ENCODE measurements around the gene CDC37L1. TPM values are rescaled to one million over a fixed set of nuclear protein-coding genes. Genes with fewer than 3 reads are reported as not detected.
A peak's percentile ranks its signal among the peaks of the same experiment; 100 is the strongest.

Gene CDC37L1
- polyA plus RNA-seq, 12 donors: 18.4 to 31.3 (median 27.7) TPM; not detected in 1

DNA sequence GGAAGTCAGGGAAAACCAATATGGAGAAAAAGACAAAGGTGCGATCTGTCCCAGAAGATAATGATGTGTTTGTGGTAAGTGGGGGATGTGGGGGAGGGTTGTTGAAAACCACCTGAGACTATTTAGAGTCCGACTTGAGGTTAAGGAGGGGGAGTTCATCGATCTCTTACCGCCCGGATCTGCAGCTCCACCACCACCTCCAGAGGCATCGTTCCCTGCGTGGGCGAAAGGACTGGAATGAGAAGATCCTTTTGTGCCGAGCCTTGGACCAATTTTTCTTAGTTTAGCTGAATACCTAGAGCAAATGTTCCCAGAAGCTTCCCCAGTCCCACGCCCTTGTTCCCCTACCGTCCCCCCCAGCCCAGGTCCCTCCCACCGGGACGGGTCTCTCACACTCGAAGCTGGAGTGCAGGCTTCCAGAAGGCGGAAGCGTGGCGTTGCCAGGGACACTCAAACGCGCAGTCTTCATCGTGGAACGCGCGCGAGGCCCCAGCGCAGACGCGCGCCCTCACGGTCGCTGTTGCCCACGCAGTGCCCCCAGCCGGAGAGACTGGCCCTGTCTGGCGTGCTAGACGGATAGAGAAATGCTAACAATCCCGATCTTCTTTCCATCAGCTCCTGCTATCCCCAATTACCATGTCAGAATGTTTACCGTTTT, 13.2 kb upstream of the CDC37L1 start, which contains the start of gene SPATA6L:
Gene SPATA6L (minus strand): TSS at position 439 of the 658 bp plus-strand sequence. CDS start 230 bp downstream, at position 209.
- DNase-seq: peak; percentile 75

DNA sequence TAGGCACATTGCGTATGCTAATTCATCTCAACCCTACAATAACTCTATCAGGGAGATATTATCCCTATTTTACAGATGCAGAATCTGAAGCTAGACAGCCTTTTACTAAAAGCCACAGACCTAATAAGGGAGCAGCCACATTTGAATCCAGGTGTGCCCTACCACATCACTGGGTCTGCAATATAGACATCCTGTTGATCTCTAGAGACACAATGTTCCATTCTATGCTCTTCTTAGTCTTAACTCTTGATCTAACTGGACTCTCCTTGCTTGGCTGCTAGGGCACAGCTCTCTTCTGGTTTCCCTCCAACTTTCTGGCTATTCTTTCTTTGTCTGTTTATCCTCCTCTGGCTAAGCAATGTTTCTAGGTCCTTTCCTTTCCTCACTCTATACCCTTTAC, 11.7 kb upstream of the CDC37L1 start:
- no peak for DNase-seq

DNA sequence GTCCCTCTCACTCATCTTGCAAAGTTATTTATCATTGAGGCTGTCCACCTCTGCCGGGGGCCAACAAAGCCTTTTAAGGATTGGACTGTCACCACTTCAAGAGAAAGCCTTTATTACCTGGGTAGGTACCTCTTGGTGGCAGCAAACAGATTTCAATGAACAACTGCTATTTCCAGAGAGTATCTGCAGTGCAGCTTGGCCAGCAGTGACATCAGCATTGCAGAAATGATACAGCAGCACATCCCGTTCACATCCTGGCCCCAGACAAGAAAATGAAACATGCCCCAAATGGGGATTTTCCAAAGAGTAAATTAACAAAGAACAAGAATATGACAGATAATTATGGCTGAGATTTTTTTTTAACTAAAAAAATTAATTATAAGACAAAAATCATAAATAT, 10.8 kb upstream of the CDC37L1 start:
- no peak for DNase-seq

DNA sequence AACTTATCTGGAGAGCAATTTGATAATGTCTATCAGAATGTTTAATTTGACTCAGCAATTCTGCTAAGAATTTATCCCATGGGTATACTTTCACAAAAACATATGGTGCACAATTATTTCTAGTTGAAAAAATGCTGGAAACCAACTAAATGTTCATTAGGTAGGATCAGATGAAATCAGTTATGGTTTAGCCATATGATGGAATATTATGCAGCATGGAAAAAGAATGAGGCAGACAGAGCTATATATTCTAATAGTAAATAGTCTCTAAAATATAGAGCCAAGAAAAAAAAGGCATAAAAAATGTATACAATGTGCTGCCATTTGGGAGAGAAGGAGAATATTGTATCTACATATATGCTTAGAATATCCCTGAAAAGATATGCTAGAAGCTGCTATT, 9.5 kb upstream of the CDC37L1 start:
- DNase-seq: no peak

DNA sequence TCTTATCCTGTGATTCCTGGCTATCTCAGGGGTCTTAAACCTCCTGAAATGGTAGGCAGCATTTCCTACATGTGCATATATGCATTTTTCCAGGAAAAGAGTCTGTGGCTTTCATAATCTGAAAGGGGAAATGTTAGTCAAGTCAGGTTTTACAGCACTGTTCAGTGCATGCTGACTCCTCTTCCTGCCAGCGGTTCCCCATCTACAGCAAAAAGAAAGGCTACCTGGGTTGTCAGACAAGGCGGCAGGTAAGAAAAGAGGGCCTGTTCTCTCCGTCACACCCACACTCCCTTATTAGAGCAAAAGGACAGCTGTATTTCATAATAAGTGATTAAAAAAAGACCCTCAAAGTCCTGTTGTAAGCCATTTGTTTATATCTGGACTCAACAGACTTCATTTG, 8.8 kb upstream of the CDC37L1 start:
- no peak for DNase-seq

DNA sequence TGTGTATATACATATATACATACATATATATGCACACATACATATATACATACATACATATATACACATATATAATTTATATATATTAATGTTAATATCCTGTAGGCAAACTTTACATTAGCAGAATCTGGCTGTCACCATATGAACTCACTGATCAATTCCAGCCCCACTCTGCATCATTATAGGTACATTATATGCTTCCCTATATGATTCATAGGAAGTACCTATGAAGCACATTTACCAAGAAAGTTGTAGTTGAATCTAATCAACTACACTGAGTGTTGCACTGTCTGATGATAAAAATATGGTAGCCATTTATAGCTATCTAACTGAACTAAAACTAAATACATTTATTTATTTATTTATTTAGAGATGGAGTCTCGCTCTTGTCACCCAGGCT, 7.6 kb upstream of the CDC37L1 start:
- DNase-seq: no peak

DNA sequence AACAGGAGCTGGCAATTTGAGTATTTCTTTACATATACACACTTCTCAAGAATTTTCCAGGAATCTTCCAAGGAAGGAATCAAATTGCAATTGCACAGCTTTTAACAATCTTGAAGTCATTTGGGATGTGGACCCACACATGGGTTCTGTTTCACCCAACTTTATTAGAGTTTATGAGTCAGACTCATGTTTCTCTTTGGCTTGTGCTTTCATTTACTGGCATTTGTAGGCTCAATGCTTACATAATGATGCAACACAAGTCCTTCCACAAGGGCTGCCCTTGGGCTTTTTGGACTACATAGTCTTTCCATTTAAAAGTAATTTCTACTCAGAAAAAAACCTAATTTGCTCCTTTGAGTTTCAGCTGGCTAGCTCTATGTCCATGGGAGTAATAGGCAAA, 4.6 kb upstream of the CDC37L1 start:
- peak; percentile 18 for DNase-seq

DNA sequence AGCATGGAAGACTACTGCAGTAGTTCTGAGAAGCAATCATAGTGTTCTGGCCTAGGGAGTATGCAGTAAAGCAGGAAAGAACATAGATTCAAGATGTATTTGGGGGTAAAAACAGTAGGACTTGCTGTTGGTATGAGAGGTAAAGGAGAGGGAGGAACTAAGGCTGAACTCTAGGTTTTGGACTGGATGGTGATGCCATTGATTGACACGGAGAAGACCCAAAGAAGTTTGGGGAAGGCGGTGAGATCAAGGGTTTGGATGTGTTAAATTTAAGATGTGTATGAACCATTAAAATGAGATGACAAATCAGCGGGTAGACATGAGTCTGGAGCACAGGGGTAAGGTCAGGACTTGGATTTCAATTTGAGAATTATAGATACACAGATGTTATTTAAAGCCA, 2.0 kb upstream of the CDC37L1 start:
- no peak for DNase-seq

DNA sequence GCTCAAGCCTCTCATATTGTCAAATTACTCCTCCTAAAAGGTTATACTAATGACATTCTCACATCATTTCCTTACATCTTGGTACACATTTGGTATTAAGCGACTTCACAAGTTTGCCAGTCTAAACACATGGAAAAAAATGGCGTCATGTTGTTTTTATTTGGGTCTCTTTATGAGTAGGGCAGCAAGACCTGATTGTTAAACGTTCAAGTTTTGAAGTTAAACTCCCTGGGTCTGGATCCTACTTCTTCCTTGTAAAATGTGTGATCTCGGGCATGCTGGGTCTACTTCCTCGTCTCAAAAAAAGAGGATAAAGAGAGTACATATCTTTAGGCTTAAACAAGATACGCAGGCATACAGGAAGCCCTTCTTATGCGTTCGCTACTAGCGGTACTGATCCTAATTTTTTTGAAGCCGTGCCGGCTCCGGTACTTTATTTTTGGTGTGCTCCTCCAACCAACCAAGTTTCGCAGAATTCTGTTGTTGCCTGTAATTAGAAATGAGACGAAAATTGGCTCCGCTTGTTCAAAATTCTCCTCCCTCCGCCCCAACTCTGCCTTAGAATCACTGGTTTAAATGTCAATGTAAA, 596 bp upstream of the CDC37L1 start:
- peak; percentile 66 for DNase-seq

DNA sequence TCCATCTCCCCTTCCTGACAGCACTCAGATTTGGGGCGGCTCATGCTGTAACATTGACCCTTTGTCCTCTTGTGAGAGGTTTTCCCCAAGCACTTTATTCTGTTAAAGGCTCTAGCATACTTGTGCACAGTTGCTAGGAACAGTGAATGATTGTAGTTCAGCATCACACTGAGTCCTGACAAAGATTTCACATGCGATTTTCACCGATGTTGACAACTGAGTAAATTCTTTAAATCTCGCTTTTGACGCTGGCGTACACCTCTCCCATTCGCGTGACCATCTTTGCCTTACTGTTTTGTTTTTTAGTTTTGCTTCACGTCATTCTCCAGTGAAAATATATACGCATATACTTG, 780 bp downstream of the CDC37L1 start:
- DNase-seq: peak; percentile 35

DNA sequence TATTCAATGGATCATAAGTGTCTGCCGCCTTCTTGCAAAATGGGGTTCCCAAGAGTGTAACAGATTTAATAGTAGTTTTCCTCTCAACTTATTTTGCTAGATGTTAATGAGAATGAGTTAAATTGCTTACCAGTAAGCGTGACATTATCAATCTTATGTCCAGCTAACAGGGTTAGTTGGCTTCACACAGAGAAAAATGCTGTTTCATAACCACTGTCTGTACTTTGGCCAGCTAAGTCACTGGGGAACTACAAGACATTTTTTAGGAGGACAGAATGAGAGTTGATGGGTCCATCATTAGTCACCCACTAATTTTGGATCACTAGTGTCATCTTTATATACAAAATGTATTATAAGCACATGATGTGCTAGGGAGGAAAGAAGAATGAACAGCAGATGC, 1.4 kb downstream of the CDC37L1 start:
- DNase-seq: no peak

DNA sequence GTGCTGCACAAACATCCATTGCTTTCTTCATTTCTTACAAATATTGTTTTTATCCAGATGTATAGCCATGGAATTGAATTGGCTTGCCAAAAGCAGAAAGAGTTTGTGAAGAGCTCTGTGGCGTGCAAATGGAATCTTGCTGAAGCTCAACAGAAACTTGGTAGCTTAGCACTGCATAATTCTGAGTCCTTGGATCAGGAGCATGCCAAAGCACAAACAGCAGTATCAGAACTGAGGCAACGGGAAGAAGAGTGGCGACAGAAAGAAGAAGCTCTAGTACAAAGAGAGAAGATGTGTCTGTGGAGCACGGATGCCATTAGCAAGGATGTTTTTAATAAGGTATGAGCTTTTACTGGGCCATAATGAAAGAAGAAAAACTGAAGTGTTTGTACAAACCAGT, 5.5 kb downstream of the CDC37L1 start:
- no peak for DNase-seq

DNA sequence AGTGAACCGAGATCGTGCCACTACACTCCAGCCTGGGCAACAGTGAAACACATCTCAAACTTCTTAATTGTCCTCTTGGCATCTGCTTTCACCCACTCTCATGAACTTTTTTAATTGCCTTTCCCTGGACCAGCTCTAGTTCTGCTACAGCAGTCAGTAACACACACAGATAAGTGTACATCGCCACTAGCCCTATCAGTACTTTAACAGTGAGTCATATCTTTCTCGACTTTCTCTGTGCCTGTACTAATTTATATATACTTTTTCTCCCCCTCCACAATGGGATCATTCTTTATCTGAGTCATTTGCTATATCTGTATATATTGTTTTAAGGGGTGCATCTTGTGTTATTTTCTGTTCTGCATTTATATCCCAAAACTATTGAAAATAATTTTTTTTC, 6.7 kb downstream of the CDC37L1 start:
- no peak for DNase-seq

DNA sequence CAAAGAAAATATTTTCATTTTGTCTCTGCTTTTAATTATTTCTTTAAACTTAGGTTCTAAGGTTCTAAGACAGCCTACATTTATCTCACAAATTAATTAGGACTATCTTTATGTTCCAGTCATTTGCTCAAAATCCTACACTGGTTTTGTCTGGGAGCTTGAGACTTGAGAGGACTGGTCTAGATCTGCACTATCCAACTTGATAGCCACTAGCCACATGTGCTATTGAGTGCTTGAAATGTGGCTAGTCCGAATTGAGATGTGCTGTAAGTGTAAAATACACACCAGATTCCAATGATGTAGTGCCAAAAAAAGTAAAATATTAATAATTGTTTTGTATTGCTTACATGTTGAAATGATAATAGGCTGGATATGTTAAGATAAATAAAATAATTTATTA, 7.2 kb downstream of the CDC37L1 start:
- DNase-seq: no peak

DNA sequence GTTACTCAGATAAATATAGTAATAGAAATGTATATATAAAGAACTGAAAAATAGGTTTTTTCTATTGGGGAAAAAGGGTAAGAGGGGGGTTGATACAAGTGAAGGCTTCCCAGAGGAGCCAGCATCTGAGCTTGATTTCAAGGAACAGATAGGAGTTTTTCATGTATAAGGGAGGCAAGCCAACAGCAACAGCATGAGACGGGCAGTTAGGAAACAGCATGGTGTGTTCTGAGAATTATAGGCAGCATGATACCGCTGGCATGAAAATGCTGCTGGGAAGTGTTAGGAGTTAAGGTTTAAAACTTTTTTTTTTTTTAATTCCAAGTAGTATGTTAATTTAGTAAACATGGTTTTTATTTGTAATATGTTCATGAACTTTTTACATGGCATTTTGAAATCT, 9.7 kb downstream of the CDC37L1 start:
- no peak for DNase-seq

DNA sequence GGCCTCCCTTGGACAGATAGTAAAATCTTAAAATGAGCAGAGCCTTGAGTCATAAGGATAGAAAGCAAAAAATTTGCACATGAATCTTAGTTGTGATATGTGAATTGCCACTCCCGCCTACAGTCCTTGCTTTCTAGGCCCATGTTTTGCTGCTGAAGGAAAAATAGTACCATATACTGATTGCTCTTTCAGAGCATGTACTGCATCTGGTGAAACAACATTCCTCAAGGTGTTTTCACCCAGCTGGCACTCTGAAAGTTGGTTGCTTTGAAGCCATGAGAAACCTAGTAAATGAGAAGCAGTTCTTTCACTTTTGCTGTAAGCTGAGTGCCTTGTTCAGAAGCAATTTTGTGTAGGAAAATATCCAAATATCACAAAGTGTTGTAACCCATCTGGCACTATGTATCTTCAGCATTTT, 10.3 kb downstream of the CDC37L1 start:
- DNase-seq: no peak

DNA sequence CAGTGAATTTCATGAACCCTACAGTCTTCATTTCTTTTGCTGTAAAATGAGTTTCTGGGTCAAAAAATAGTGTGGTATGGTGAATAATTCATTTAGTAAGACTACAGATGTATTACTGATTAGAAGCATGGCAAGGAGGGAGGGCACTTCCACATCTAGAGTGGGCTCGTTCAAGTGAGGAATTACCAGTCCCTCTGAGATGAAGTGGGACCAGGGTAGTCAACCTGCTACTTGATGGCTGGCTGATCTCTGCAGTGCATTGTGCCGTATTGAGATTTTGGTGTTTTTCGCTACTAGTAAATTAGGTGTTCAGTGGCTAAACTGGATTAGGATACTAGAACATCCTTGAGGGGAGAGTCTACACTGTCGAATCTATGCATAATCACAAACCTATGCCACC, 10.8 kb downstream of the CDC37L1 start:
- DNase-seq: no peak

DNA sequence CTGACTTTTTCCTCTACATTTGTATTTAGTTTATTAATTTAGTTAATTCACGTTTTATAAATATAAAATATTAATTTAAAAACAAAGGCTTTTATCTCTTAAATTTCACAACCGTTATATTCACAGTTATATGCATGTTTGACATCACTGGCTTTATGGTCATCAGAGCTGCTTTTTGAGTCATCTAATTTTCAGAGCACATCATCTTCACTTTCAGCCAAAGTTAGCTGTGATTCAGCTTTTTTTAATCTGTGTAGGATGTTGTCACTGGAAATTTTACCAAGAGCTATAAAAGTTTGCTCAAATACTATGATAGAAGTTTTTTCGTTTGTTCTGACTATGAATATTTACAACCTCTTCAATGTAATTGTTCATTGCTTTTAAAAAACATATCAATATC, 12.4 kb downstream of the CDC37L1 start:
- DNase-seq: no peak

DNA sequence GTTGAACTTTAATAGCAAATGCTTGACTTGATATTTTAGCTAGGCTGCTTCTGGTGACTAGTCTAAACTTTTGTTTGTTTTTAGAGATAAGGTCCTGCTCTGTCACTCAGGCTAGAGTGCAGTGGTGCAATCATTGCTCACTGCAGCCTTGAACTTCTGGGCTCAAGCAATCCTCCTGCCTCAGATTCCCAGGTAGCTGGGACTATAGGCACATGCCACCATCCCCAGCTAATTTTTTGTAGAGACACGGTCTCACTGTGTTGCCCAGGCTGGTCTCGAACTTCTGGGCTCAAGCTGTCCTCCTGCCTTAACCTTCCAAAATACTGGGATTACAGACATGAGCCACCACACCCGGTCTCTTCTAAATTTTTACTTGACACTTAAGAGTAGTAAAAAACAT, 20.7 kb downstream of the CDC37L1 start:
- no peak for DNase-seq

DNA sequence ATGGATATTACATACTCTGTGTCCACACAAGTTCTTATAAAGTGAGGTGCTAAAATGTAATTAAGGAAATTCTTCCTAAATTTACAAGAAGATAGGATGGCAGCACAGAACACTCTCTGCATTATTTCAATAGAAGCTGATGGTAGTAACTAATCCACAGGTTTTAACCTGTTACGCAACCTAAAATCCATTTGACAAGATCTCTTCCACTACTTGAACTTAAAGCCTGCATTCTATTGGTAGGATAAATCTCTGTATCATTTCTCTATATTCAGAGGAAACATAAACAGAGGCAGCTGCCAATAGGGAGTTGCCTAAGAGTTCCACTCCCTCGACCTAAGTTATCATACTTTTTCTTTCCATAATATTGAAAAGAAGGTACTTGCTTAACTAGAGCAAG, 21.6 kb downstream of the CDC37L1 start:
- no peak for DNase-seq

DNA sequence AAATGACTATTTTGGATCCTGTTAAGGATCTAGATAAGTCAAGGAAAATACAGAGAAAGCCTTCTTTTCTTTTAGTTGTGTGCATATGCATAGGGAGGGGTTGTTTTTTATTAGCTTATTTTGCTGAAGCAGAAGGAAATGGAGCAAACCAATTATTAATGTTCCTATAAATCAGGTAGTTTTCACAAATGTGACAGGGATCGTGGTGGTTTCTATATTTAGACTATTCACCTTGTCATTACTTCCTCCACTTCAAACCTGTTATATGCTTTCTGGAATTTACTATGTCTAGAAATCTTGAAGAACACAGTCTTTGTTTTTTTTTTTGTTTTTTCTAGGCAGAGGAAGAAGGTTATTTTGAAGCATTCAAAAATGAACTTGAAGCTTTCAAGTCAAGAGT, 22.2 kb downstream of the CDC37L1 start:
- no peak for DNase-seq

DNA sequence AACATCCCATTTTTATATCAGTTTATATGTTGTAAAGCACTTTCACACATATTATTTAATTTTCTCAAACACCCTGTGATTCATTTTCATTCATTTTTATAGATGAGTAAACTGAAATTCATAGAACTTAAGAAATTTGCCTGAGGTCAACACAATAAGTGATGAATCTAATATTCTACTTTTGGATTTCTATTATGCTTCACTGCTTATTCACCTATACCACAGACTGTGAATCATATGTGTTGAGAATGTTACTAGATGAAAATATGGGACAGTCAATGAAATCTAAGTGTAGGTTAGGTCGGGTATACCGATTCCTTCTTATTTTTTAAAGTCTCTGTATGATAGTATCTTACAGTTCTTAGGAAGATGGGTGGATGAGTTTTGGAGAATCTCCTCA, 24.8 kb downstream of the CDC37L1 start:
- DNase-seq: no peak

DNA sequence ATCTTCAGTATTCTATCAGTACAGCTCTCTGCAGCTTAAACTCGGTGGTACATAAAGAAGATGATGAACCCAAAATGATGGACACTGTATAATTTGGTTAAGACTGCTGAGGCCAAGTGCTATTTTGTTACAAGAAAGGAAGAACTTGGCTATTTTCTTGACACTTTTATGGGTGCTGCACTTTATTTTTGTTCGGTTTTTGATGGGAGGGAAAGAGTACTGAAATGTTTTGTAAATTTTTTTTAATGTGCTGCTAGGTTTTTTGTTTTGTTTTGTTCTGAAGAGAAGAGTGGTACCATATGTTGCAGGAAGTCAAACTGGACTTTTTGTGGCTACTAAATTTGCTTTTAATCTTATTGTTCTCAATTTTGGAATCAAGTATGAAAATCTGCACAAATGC, 26.7 kb downstream of the CDC37L1 start:
- DNase-seq: no peak

DNA sequence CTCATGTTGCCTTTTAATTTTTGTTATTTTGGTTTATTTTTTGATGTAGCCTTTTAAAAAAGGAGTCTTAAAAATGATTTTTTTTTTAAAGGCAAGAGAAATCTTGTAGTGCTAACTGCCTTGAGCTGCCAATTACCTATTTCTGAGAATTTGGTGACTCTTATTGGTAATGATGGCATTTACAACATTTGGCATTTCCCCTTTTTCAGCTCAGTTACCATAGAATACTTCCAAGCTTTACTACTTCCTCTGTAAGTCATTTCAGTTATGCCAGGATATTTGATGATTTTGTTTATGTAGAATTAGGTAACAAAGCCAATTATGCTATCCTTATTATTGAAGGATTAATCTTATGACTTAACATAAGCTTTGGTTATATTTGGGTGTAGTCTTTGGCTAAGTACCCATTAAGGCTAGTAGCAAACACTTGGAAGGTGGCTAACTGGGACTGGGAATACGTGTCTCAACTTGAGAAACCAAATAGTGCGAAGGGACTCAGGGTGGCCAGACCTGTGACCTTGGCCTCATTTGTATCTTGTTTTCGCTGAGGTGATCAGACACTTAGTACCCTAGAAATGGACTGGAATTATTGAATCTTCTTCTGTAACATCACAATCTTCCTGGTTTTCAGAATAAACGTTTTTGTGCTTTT, 27.7 kb downstream of the CDC37L1 start:
- no peak for DNase-seq
